ENCODE results near the gene SIPA1L2.

Gene SIPA1L2

GRCh38 chr1:232617237-232617636 is 12.7 kb downstream of the SIPA1L2 start:
- no peaks in the 10 kb centered on the region for H3K27me3 ChIP-seq (ENCODE audit: insufficient read depth, poor library complexity, severe bottlenecking)
- TF ChIP-seq SPI1 (IDR thresholded peaks at IDR 0.05; ENCODE audit: borderline replicate concordance, low read depth): no peak
- no peak for TF ChIP-seq CTCF (IDR thresholded peaks at IDR 0.05; ENCODE audit: insufficient read depth, low read length)
- no peak for TF ChIP-seq POLR2AphosphoS5 (IDR thresholded peaks at IDR 0.05; ENCODE audit: low read depth)
- no peak for TF ChIP-seq GABPA (IDR thresholded peaks at IDR 0.05; ENCODE audit: low read depth)
- TF ChIP-seq, protein P1, sequence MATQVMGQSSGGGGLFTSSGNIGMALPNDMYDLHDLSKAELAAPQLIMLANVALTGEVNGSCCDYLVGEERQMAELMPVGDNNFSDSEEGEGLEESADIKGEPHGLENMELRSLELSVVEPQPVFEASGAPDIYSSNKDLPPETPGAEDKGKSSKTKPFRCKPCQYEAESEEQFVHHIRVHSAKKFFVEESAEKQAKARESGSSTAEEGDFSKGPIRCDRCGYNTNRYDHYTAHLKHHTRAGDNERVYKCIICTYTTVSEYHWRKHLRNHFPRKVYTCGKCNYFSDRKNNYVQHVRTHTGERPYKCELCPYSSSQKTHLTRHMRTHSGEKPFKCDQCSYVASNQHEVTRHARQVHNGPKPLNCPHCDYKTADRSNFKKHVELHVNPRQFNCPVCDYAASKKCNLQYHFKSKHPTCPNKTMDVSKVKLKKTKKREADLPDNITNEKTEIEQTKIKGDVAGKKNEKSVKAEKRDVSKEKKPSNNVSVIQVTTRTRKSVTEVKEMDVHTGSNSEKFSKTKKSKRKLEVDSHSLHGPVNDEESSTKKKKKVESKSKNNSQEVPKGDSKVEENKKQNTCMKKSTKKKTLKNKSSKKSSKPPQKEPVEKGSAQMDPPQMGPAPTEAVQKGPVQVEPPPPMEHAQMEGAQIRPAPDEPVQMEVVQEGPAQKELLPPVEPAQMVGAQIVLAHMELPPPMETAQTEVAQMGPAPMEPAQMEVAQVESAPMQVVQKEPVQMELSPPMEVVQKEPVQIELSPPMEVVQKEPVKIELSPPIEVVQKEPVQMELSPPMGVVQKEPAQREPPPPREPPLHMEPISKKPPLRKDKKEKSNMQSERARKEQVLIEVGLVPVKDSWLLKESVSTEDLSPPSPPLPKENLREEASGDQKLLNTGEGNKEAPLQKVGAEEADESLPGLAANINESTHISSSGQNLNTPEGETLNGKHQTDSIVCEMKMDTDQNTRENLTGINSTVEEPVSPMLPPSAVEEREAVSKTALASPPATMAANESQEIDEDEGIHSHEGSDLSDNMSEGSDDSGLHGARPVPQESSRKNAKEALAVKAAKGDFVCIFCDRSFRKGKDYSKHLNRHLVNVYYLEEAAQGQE (IDR thresholded peaks at IDR 0.05; ENCODE audit: insufficient replicate concordance, low read depth): no peak
- H3K27ac ChIP-seq (replicated peaks): no peak overlapping the region
- no peak overlapping the region for H3K4me3 ChIP-seq (replicated peaks; ENCODE audit: insufficient read depth, low read length)
- no peak for DNase-seq (ENCODE audit: low read depth in 1 of 2, low spot score in 1 of 2)

- DNase-seq (ENCODE audit: low read depth in 1 of 2, low spot score in 1 of 2): no peak
- TF ChIP-seq SPI1 (IDR thresholded peaks at IDR 0.05; ENCODE audit: borderline replicate concordance, low read depth) (no peak), POLR2AphosphoS5 (IDR thresholded peaks at IDR 0.05; ENCODE audit: low read depth) (no peak), CTCF (IDR thresholded peaks at IDR 0.05; ENCODE audit: insufficient read depth, low read length) (no peak), GABPA (IDR thresholded peaks at IDR 0.05; ENCODE audit: low read depth) (no peak)
- TF ChIP-seq, protein P1 (IDR thresholded peaks at IDR 0.05; ENCODE audit: insufficient replicate concordance, low read depth): no peak
- Histone ChIP-seq H3K4me3 (replicated peaks; ENCODE audit: insufficient read depth, low read length) (no peak overlapping the region), H3K27me3 (ENCODE audit: insufficient read depth, poor library complexity, severe bottlenecking) (no peaks in the 10 kb centered on the region), H3K27ac (replicated peaks) (no peak overlapping the region)
These were observed 14.6 kb downstream of the SIPA1L2 start for GRCh38 chr1:232615306-232615800.

DNA sequence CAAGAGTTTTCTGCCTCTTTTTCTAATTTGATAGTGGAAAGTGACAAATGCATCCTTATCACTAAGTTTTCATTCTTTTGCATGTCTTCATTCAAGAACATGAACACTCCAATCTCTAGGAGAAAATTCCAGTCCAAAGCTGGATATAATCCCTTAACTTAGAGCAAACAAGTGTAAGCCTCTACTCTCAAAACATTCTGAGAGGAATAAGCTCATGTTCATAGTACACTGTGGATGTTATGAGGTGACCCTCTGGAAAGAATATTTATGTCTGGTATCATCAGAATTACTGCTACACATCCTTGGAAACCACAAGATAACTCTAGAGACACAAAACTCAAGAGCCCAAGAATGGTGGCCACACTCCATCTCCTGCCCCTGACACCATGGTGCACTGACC is 15.1 kb downstream of the SIPA1L2 start:
- DNase-seq (ENCODE audit: low read depth in 1 of 2, low spot score in 1 of 2): no peak
- Histone ChIP-seq H3K27me3 (ENCODE audit: insufficient read depth, poor library complexity, severe bottlenecking) (no peaks in the 10 kb centered on the region), H3K27ac (replicated peaks) (no peak overlapping the region), H3K4me3 (replicated peaks; ENCODE audit: insufficient read depth, low read length) (no peak overlapping the region)
- no peak for TF ChIP-seq SPI1 (IDR thresholded peaks at IDR 0.05; ENCODE audit: borderline replicate concordance, low read depth)
- TF ChIP-seq CTCF (IDR thresholded peaks at IDR 0.05; ENCODE audit: insufficient read depth, low read length): no peak
- no peak for TF ChIP-seq GABPA (IDR thresholded peaks at IDR 0.05; ENCODE audit: low read depth)
- no peak for TF ChIP-seq POLR2AphosphoS5 (IDR thresholded peaks at IDR 0.05; ENCODE audit: low read depth)
- TF ChIP-seq, protein P1 (IDR thresholded peaks at IDR 0.05; ENCODE audit: insufficient replicate concordance, low read depth): no peak

All from HL-60 (cell line).